Progenitor cell of endocrine pancreas (in vitro differentiated cells): ENCODE data around the gene PAOX. TPM values are rescaled to one million over a fixed set of nuclear protein-coding genes. Genes with fewer than 3 reads are reported as not detected.

ENCODE experiments used
- DNase-seq: peaks from one replicate; pipeline ENCODE4 v3.0.0; 2021; ENCODE audit warnings: low spot score; ENCODE audit not compliant: unreplicated experiment
- H3K27ac Mint-ChIP-seq: 2 replicates; pipeline ENCODE4 v1.8.0; 2021; ENCODE audit warnings: mild to moderate bottlenecking, moderate library complexity, mixed read lengths
- H3K27me3 Mint-ChIP-seq: 2 replicates; pipeline ENCODE4 v1.8.0; 2021; ENCODE audit warnings: mixed read lengths
- H3K36me3 Mint-ChIP-seq: 2 replicates; pipeline ENCODE4 v1.8.0; 2022; ENCODE audit warnings: mixed read lengths; ENCODE audit not compliant: insufficient read depth
- H3K4me1 Mint-ChIP-seq: 2 replicates; pipeline ENCODE4 v1.8.0; 2021; ENCODE audit warnings: low read depth, mixed read lengths
- H3K4me3 Mint-ChIP-seq: 2 replicates; pipeline ENCODE4 v1.8.0; 2021; ENCODE audit warnings: low read depth, mild to moderate bottlenecking, moderate library complexity, mixed read lengths
- H3K9me3 Mint-ChIP-seq: 2 replicates; pipeline ENCODE4 v1.8.0; 2021; ENCODE audit warnings: low read depth, mixed read lengths
- CTCF ChIP-seq: fragments of 200-600 bp; sonication (generic); IDR thresholded peaks from one replicate; pipeline ENCODE4 v1.5.0; 2021; ENCODE audit warnings: antibody characterized with exemption, mild to moderate bottlenecking; ENCODE audit not compliant: unreplicated experiment
- total RNA-seq: library from RNA; stranded (reverse); gene quantifications from 2 replicates; pipeline ENCODE4 v1.2.1, GENCODE V29; 2021

Gene PAOX
- total RNA-seq, 1 donor from 2014 or later = 11.9 TPM

GRCh38 chr10:133354672-133355240, 24.3 kb upstream of the PAOX start:
- DNase-seq = no peak
- H3K9me3 Mint-ChIP-seq = no peaks in the 10 kb centered on the region
- H3K36me3 Mint-ChIP-seq = no peaks in the 10 kb centered on the region
- no peak overlapping the region for H3K4me3 Mint-ChIP-seq
- no peak overlapping the region for H3K27ac Mint-ChIP-seq
- H3K27me3 Mint-ChIP-seq = no peaks in the 10 kb centered on the region
- H3K4me1 Mint-ChIP-seq = peaks cover under 1% of the 10 kb centered on the region
- TF ChIP-seq CTCF = no peak

- no peak for TF ChIP-seq CTCF
- no peaks in the 10 kb centered on the region for H3K36me3 Mint-ChIP-seq
- DNase-seq = no peak
- no peaks in the 10 kb centered on the region for H3K27me3 Mint-ChIP-seq
- H3K4me1 Mint-ChIP-seq = peaks cover 6% of the 10 kb centered on the region
- no peak overlapping the region for H3K27ac Mint-ChIP-seq
- H3K4me3 Mint-ChIP-seq = no peak overlapping the region
- no peaks in the 10 kb centered on the region for H3K9me3 Mint-ChIP-seq
Observed at GRCh38 chr10:133355266-133355665, 23.8 kb upstream of the PAOX start.

- H3K9me3 Mint-ChIP-seq = no peaks in the 10 kb centered on the region
Observed at GRCh38 chr10:133355991-133356390, 23.1 kb upstream of the PAOX start.

GRCh38 chr10:133356549-133357284, 22.3 kb upstream of the PAOX start:
- Mint-ChIP-seq H3K9me3 (no peaks in the 10 kb centered on the region), H3K4me1 (peaks cover 6% of the 10 kb centered on the region), H3K27me3 (no peaks in the 10 kb centered on the region), H3K4me3 (peak overlapping the region; percentile 65), H3K27ac (no peak overlapping the region), H3K36me3 (no peaks in the 10 kb centered on the region)
- no peak for TF ChIP-seq CTCF
- no peak for DNase-seq

More at GRCh38 chr10:133355991-133356390, 23.1 kb upstream of the PAOX start:
- TF ChIP-seq CTCF = no peak
- DNase-seq = no peak
- H3K4me3 Mint-ChIP-seq = no peak overlapping the region
- no peaks in the 10 kb centered on the region for H3K36me3 Mint-ChIP-seq
- no peaks in the 10 kb centered on the region for H3K27me3 Mint-ChIP-seq
- peaks cover 6% of the 10 kb centered on the region for H3K4me1 Mint-ChIP-seq
- no peak overlapping the region for H3K27ac Mint-ChIP-seq

- H3K4me1 Mint-ChIP-seq = peaks cover 6% of the 10 kb centered on the region
- peaks cover 2% of the 10 kb centered on the region for H3K36me3 Mint-ChIP-seq
- H3K4me3 Mint-ChIP-seq = peak within 1 kb of the TSS; percentile 65
- no peak for DNase-seq
- H3K9me3 Mint-ChIP-seq = no peaks in the 10 kb centered on the region
- TF ChIP-seq CTCF = peak; percentile 13
- no peak within 1 kb of the TSS for H3K27ac Mint-ChIP-seq
- no peaks in the 10 kb centered on the region for H3K27me3 Mint-ChIP-seq
Observed at GRCh38 chr10:133357285-133358161, 21.5 kb upstream of the PAOX start, which contains the start of gene FUOM. FUOM (minus strand) TSS chr10:133358019; CDS start chr10:133358007, 12 bp downstream.
